Cardiac septum (tissue), 1 donor: ENCODE results near the gene VKORC1. TPM values are rescaled to one million over a fixed set of nuclear protein-coding genes. Genes with fewer than 3 reads are reported as not detected.

Experiments used
- DNase-seq: peaks from one replicate; pipeline ENCODE4 v3.0.0-alpha.2; 2020; ENCODE audit warnings: low spot score
- intact Hi-C: fragments of 100-400 bp; cut with DNase I; formaldehyde crosslinking; loops from one replicate; pipeline ENCODE4 v1.14.0; 2022
- total RNA-seq: library from RNA; stranded (reverse); fragmentation: NEBNext Ultra II Directional; extraction: Animal tissue kit (Norgen Biotek cat#: 25700); gene quantifications from one replicate; pipeline ENCODE4 v1.2.1, GENCODE V29; 2021
- donor health status: DM: no; HTN: no; CAD: no.

VKORC1 gene
- total RNA-seq, 1 donor from 2014 or later = 42.1 TPM

- intact Hi-C loops = loop anchor here (2.0 kb wide), 1 partner anchor 20 kb away; no protein-coding TSS in a partner anchor
- DNase-seq = no peak
These were observed 51.7 kb downstream of the VKORC1 start for GRCh38 chr16:31042866-31043265.

Other genes with a start within 250 kb of the VKORC1 start
- gene BCL7C, start 200.7 kb downstream of the VKORC1 start, total RNA-seq = 27.6 TPM
- gene CTF1, start 198.2 kb downstream of the VKORC1 start, total RNA-seq = 17.7 TPM
- gene FBXL19, start 171.2 kb downstream of the VKORC1 start, total RNA-seq = 8.0 TPM
- 9.5 TPM for gene ORAI3, start 145.7 kb downstream of the VKORC1 start, total RNA-seq
- gene SETD1A, start 137.0 kb downstream of the VKORC1 start, total RNA-seq = 9.6 TPM
- 5.4 TPM for gene HSD3B7, start 109.6 kb downstream of the VKORC1 start, total RNA-seq
- 1.6 TPM for gene STX1B, start 84.2 kb downstream of the VKORC1 start, total RNA-seq
- 41.1 TPM for gene STX4, start 61.2 kb downstream of the VKORC1 start, total RNA-seq
- 5.9 TPM for gene ZNF668, start 20.6 kb downstream of the VKORC1 start, total RNA-seq
- 9.6 TPM for gene ZNF646, start 20.4 kb downstream of the VKORC1 start, total RNA-seq
- gene PRSS53, start 5.9 kb downstream of the VKORC1 start, total RNA-seq = 0.59 TPM
- 56.4 TPM for gene BCKDK, start 13.6 kb upstream of the VKORC1 start, total RNA-seq
- gene KAT8, start 22.9 kb upstream of the VKORC1 start, total RNA-seq = 56.5 TPM
- not detected for gene PRSS8, start 40.9 kb upstream of the VKORC1 start, total RNA-seq
- gene PRSS36, start 55.3 kb upstream of the VKORC1 start, total RNA-seq = 1.1 TPM
- 158 TPM for gene FUS, start 85.3 kb upstream of the VKORC1 start, total RNA-seq
- 3.2 TPM for gene PYCARD, start 108.0 kb upstream of the VKORC1 start, total RNA-seq
- 2.4 TPM for gene TRIM72, start 119.3 kb upstream of the VKORC1 start, total RNA-seq
- not detected for gene PYDC1, start 122.3 kb upstream of the VKORC1 start, total RNA-seq
- gene ITGAM, start 165.2 kb upstream of the VKORC1 start, total RNA-seq = 4.8 TPM